ENCODE results near the gene KCNJ15. TPM values are rescaled to one million over a fixed set of nuclear protein-coding genes. Genes with fewer than 3 reads are reported as not detected.

Gene KCNJ15
- total RNA-seq, 2 donors from 2014 or later: not detected

DNA sequence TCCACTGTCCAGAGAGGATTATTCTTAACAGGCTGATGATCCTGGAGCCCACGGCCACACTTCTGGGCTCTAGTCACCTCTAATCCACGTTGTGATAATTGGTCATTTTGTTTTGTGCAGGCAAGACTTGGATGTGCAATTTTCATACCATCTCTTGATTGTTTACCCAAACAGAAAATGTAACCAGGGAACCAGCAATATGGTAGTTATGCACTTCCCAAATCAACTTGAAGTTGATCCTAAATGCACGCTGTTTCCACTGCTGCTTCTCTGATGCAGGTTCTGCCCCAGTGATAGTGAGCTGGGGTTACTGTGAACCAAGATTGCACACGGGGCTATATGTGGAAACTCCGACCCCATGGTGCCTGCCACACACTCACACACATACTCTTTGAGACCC, 14.7 kb upstream of the KCNJ15 start:
- Histone ChIP-seq H3K36me3 (ENCODE audit: control insufficient read depth, insufficient read depth, low read length) (no peaks in the 10 kb centered on the region), H3K27me3 (ENCODE audit: control insufficient read depth, insufficient read depth, low read length, poor library complexity, severe bottlenecking) (no peaks in the 10 kb centered on the region), H3K4me1 (ENCODE audit: control insufficient read depth, insufficient read depth, low read length) (no peaks in the 10 kb centered on the region), H3K27ac (ENCODE audit: low read depth, low read length) (no peak overlapping the region), H3K4me3 (ENCODE audit: low read length) (no peak overlapping the region), H3K9me3 (ENCODE audit: control insufficient read depth, low read length) (no peaks in the 10 kb centered on the region), H3K9ac (ENCODE audit: extremely low read depth, low read length, poor library complexity, severe bottlenecking) (no peak overlapping the region)
- Mint-ChIP-seq H3K27me3 (ENCODE audit: insufficient read depth) (no peaks in the 10 kb centered on the region), H3K9me3 (no peaks in the 10 kb centered on the region), H3K4me1 (peaks cover 5% of the 10 kb centered on the region), H3K4me3 (no peak overlapping the region), H3K27ac (no peak overlapping the region), H3K36me3 (ENCODE audit: low read depth) (no peaks in the 10 kb centered on the region)
- DNase-seq: no peak
- WGBS, 2 experiments (ENCODE audit: insufficient coverage in 1 of 2, insufficient read length in 1 of 2): 90 to 95% methylated on average over 3 to 5 of the region's 5 CpGs
- TF ChIP-seq, protein P1, sequence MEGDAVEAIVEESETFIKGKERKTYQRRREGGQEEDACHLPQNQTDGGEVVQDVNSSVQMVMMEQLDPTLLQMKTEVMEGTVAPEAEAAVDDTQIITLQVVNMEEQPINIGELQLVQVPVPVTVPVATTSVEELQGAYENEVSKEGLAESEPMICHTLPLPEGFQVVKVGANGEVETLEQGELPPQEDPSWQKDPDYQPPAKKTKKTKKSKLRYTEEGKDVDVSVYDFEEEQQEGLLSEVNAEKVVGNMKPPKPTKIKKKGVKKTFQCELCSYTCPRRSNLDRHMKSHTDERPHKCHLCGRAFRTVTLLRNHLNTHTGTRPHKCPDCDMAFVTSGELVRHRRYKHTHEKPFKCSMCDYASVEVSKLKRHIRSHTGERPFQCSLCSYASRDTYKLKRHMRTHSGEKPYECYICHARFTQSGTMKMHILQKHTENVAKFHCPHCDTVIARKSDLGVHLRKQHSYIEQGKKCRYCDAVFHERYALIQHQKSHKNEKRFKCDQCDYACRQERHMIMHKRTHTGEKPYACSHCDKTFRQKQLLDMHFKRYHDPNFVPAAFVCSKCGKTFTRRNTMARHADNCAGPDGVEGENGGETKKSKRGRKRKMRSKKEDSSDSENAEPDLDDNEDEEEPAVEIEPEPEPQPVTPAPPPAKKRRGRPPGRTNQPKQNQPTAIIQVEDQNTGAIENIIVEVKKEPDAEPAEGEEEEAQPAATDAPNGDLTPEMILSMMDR (conservative IDR thresholded peaks at IDR 0.05): no peak

DNA sequence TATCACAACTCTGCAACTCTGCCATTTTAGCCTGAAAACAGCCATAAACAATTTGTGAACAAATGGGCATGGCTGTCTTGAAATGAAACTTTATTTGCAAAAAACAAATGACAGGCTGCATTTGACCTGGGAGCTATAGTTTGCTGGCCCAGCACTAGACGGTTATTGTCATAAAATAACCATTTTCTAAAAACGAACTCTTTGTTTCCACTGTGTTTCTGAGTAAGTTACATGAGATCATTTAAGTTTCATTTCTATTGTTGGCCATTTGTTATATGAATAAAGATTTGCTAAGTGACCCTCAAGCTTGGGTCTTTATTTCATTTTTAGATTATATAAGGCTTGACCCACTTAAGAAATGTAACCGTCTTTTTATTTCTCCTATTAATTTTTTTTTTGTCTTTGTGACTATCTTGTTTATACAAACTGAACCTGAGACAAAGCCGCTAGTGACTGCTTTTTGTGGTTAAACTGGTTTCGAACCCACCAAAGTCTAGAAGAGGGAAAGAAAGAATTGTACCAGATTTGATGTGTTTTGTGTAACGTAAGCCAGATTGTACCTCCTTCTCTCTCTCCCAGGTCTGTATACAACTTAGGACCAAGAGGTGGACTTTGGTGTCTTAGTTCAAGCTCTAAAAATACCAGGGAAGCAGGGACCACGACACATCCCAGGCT, 12.9 kb upstream of the KCNJ15 start:
- no peak overlapping the region for H3K4me3 ChIP-seq (ENCODE audit: low read length)
- no peaks in the 10 kb centered on the region for H3K9me3 ChIP-seq (ENCODE audit: control insufficient read depth, low read length)
- peaks cover 10% of the 10 kb centered on the region for H3K4me1 Mint-ChIP-seq
- no peaks in the 10 kb centered on the region for H3K36me3 ChIP-seq (ENCODE audit: control insufficient read depth, insufficient read depth, low read length)
- DNase-seq: no peak
- TF ChIP-seq, protein P1 (conservative IDR thresholded peaks at IDR 0.05): no peak
- H3K9ac ChIP-seq (ENCODE audit: extremely low read depth, low read length, poor library complexity, severe bottlenecking): no peak overlapping the region
- H3K27me3 Mint-ChIP-seq (ENCODE audit: insufficient read depth): no peaks in the 10 kb centered on the region
- no peaks in the 10 kb centered on the region for H3K27me3 ChIP-seq (ENCODE audit: control insufficient read depth, insufficient read depth, low read length, poor library complexity, severe bottlenecking)
- H3K27ac ChIP-seq (ENCODE audit: low read depth, low read length): no peak overlapping the region
- WGBS, 2 experiments (ENCODE audit: insufficient coverage in 1 of 2, insufficient read length in 1 of 2): 95 to 100% methylated on average over 5 to 7 of the region's 7 CpGs
- H3K9me3 Mint-ChIP-seq: no peaks in the 10 kb centered on the region
- H3K27ac Mint-ChIP-seq: no peak overlapping the region
- no peaks in the 10 kb centered on the region for H3K36me3 Mint-ChIP-seq (ENCODE audit: low read depth)
- H3K4me1 ChIP-seq (ENCODE audit: control insufficient read depth, insufficient read depth, low read length): no peaks in the 10 kb centered on the region
- H3K4me3 Mint-ChIP-seq: no peak overlapping the region

DNA sequence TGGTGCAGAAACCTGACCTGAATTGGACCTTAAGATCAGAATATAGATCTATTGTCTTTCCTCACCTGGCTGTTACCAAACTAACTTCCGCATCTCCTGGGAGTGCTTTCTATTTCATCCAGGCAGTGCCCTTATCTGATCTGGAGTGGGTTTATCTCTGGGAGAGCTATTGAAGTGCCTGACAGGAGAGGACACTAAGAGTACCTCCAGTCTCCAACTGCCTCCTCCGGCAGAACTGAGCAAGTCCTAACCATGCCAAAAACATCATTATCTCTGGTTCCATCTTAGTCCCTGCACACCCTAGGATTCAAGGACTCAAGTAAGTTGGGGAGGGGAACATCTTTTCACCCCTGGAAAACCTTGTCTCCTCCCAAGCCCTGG, 12.4 kb upstream of the KCNJ15 start:
- Mint-ChIP-seq H3K27me3 (ENCODE audit: insufficient read depth) (no peaks in the 10 kb centered on the region), H3K27ac (no peak overlapping the region), H3K4me3 (no peak overlapping the region), H3K9me3 (no peaks in the 10 kb centered on the region), H3K36me3 (ENCODE audit: low read depth) (no peaks in the 10 kb centered on the region), H3K4me1 (peaks cover 10% of the 10 kb centered on the region)
- DNase-seq: no peak
- Histone ChIP-seq H3K27me3 (ENCODE audit: control insufficient read depth, insufficient read depth, low read length, poor library complexity, severe bottlenecking) (no peaks in the 10 kb centered on the region), H3K4me1 (ENCODE audit: control insufficient read depth, insufficient read depth, low read length) (no peaks in the 10 kb centered on the region), H3K9me3 (ENCODE audit: control insufficient read depth, low read length) (no peaks in the 10 kb centered on the region), H3K36me3 (ENCODE audit: control insufficient read depth, insufficient read depth, low read length) (no peaks in the 10 kb centered on the region), H3K4me3 (ENCODE audit: low read length) (no peak overlapping the region), H3K27ac (ENCODE audit: low read depth, low read length) (no peak overlapping the region), H3K9ac (ENCODE audit: extremely low read depth, low read length, poor library complexity, severe bottlenecking) (no peak overlapping the region)
- WGBS, 2 experiments (ENCODE audit: insufficient coverage in 1 of 2, insufficient read length in 1 of 2): 81 to 100% methylated on average over 1 to 2 of the region's 2 CpGs
- TF ChIP-seq, protein P1 (conservative IDR thresholded peaks at IDR 0.05): no peak

Data from endodermal cell (in vitro differentiated cells).